ENCODE results near the gene TMPRSS12. TPM values are rescaled to one million over a fixed set of nuclear protein-coding genes. Genes with fewer than 3 reads are reported as not detected.

Gene TMPRSS12
- total and polyA plus RNA-seq, 2 experiments from 2014 or later: not detected

GRCh38 chr12:50933459-50934124 is 90.9 kb downstream of the TMPRSS12 start:
- in situ Hi-C loops (cut with MboI): no loop called here
- no peaks in the 10 kb centered on the region for H3K79me2 ChIP-seq (ENCODE audit: insufficient read depth)
- H3K27ac ChIP-seq: no peak overlapping the region
- no peak overlapping the region for H3K4me3 ChIP-seq
- no peaks in the 10 kb centered on the region for H3K36me3 ChIP-seq (ENCODE audit: low read depth)
- no peaks in the 10 kb centered on the region for H3K9me2 ChIP-seq (ENCODE audit: insufficient read depth)
- H3K27me3 ChIP-seq (replicated peaks; ENCODE audit: insufficient read depth): no peaks in the 10 kb centered on the region
- TF ChIP-seq EZH2phosphoT487 (IDR thresholded peaks at IDR 0.05; ENCODE audit: insufficient read depth, low read depth): no peak
- WGBS, 2 experiments (ENCODE audit: low coverage in 1 of 2, low lambda C conversion rate in 2 of 2, missing lambda C conversion rate in 2 of 2): 94 to 100% methylated on average over 2 of the region's 2 CpGs
- H3K9me3 ChIP-seq (ENCODE audit: low read depth): no peaks in the 10 kb centered on the region
- no peak overlapping the region for H3K9ac ChIP-seq
- H4K20me1 ChIP-seq (ENCODE audit: insufficient read depth): no peaks in the 10 kb centered on the region
- H3K4me1 ChIP-seq (ENCODE audit: insufficient read depth): peaks cover 15% of the 10 kb centered on the region
- H2AFZ ChIP-seq: no peak overlapping the region
- H3F3A ChIP-seq (ENCODE audit: insufficient read depth): peaks cover 13% of the 10 kb centered on the region; the same call in 1 of the 2 replicates
- H3K4me2 ChIP-seq (ENCODE audit: unreplicated experiment): no peak overlapping the region
- no peak for DNase-seq

DNA sequence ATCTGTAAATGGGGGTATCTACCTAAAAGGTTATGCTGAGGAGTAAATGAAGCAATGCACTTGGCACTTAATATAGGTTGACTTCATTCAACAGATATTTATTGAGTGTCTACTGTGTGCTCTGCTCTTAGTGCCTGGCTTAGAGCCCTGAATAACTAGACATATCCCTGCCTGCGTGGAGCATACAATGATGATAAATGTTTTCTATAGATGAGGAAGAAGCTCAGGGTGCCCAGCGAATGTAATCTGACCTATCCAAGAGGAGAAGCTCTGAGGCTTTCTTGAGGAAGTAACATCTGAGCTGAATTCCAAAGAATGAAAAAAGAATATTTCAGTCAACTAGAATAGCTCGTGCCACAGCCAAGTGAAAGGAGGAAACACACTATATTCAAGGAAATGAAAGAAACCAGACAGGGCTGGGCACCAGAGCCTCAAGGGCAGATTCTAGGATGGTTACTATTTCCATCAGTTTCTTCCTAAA is 91.7 kb downstream of the TMPRSS12 start:
- Histone ChIP-seq H3F3A (ENCODE audit: insufficient read depth) (peaks cover 13% of the 10 kb centered on the region; the same call in 1 of the 2 replicates), H3K4me1 (ENCODE audit: insufficient read depth) (peaks cover 15% of the 10 kb centered on the region), H3K4me3 (peak overlapping the region; percentile 29), H3K9ac (peak overlapping the region; percentile 31), H3K27me3 (replicated peaks; ENCODE audit: insufficient read depth) (no peaks in the 10 kb centered on the region), H3K27ac (0 out of 2 replicates have a peak overlapping the region, but pooled peaks have one; percentile 7), H3K4me2 (ENCODE audit: unreplicated experiment) (peak overlapping the region; percentile 79), H3K36me3 (ENCODE audit: low read depth) (no peaks in the 10 kb centered on the region), H3K9me3 (ENCODE audit: low read depth) (no peaks in the 10 kb centered on the region), H3K79me2 (ENCODE audit: insufficient read depth) (no peaks in the 10 kb centered on the region), H2AFZ (peak overlapping the region; percentile 59), H3K9me2 (ENCODE audit: insufficient read depth) (no peaks in the 10 kb centered on the region), H4K20me1 (ENCODE audit: insufficient read depth) (no peaks in the 10 kb centered on the region)
- in situ Hi-C loops (cut with MboI): no loop called here
- WGBS, 2 experiments (ENCODE audit: low coverage in 1 of 2, low lambda C conversion rate in 2 of 2, missing lambda C conversion rate in 2 of 2): 30 to 35% methylated on average over 3 of the region's 3 CpGs
- TF ChIP-seq EZH2phosphoT487 (IDR thresholded peaks at IDR 0.05; ENCODE audit: insufficient read depth, low read depth): no peak
- no peak for TF ChIP-seq EZH2 (IDR thresholded peaks at IDR 0.05; ENCODE audit: insufficient read depth, poor library complexity, severe bottlenecking)
- DNase-seq: peak; percentile 18

- peak; percentile 53 for DNase-seq
- H3K27me3 ChIP-seq (replicated peaks; ENCODE audit: insufficient read depth): no peaks in the 10 kb centered on the region
- no peaks in the 10 kb centered on the region for H3K36me3 ChIP-seq (ENCODE audit: low read depth)
- TF ChIP-seq EZH2phosphoT487 (IDR thresholded peaks at IDR 0.05; ENCODE audit: insufficient read depth, low read depth) (no peak), EZH2 (IDR thresholded peaks at IDR 0.05; ENCODE audit: insufficient read depth, poor library complexity, severe bottlenecking) (no peak)
- H3K9me2 ChIP-seq (ENCODE audit: insufficient read depth): no peaks in the 10 kb centered on the region
- H3K4me1 ChIP-seq (ENCODE audit: insufficient read depth): peaks cover 15% of the 10 kb centered on the region
- in situ Hi-C loops (cut with MboI): no loop called here
- H3K27ac ChIP-seq: peak overlapping the region; percentile 7; the same call in 1 of the 2 replicates
- H3F3A ChIP-seq (ENCODE audit: insufficient read depth): peaks cover 13% of the 10 kb centered on the region; the same call in 1 of the 2 replicates
- no peaks in the 10 kb centered on the region for H3K9me3 ChIP-seq (ENCODE audit: low read depth)
- H3K79me2 ChIP-seq (ENCODE audit: insufficient read depth): no peaks in the 10 kb centered on the region
- no peaks in the 10 kb centered on the region for H4K20me1 ChIP-seq (ENCODE audit: insufficient read depth)
- 14 to 15% methylated on average over 6 of the region's 6 CpGs for WGBS, 2 experiments (ENCODE audit: low coverage in 1 of 2, low lambda C conversion rate in 2 of 2, missing lambda C conversion rate in 2 of 2)
- H3K4me3 ChIP-seq: peak overlapping the region; percentile 29
- H3K9ac ChIP-seq: peak overlapping the region; percentile 31
- peak overlapping the region; percentile 59 for H2AFZ ChIP-seq
- H3K4me2 ChIP-seq (ENCODE audit: unreplicated experiment): peak overlapping the region; percentile 79
Measured at GRCh38 chr12:50934981-50935807, 92.5 kb downstream of the TMPRSS12 start.

DNA sequence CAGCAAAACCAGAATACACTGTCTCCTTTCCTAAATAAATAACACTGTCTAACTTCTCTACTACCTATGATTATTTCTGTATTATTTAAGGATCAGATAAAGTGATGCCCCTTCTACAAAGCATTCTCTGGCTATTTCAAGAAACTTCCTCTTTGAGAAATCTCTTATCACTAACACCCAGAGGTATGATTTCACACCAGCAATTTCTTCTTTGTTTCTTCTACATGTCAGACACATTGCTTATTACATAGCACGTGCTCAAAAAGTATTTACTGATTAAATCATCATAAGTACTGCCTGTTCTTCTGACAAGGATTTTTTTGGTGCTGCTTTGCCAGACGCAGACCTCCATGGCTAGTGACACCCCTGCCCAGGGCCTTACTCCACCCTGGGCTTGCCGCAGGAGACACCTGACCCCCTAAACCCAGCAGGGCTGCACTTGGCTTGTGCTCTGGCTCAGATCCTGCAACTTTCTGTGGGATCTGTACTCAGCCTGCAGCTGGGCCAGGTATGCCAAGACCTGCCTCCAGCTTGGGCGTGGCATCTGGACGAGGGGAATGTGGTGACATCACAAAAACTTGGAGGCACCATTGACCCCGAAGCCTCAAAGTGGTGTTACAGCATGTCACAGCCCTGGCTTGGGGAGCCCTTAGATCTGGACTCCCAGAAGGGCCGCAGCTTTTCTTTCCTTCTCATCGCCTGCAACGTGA is 94.2 kb downstream of the TMPRSS12 start:
- Histone ChIP-seq H3K4me1 (ENCODE audit: insufficient read depth) (peaks cover 15% of the 10 kb centered on the region), H3K27me3 (replicated peaks; ENCODE audit: insufficient read depth) (no peaks in the 10 kb centered on the region), H2AFZ (no peak overlapping the region), H3K9ac (no peak overlapping the region), H3K27ac (no peak overlapping the region), H3K36me3 (ENCODE audit: low read depth) (no peaks in the 10 kb centered on the region), H3K4me3 (no peak overlapping the region), H3K79me2 (ENCODE audit: insufficient read depth) (no peaks in the 10 kb centered on the region), H3K9me3 (ENCODE audit: low read depth) (no peaks in the 10 kb centered on the region), H3K9me2 (ENCODE audit: insufficient read depth) (no peaks in the 10 kb centered on the region), H4K20me1 (ENCODE audit: insufficient read depth) (no peaks in the 10 kb centered on the region), H3K4me2 (ENCODE audit: unreplicated experiment) (no peak overlapping the region), H3F3A (ENCODE audit: insufficient read depth) (peaks cover 13% of the 10 kb centered on the region; the same call in 1 of the 2 replicates)
- no peak for DNase-seq
- 81 to 83% methylated on average over 9 of the region's 9 CpGs for WGBS, 2 experiments (ENCODE audit: low coverage in 1 of 2, low lambda C conversion rate in 2 of 2, missing lambda C conversion rate in 2 of 2)
- in situ Hi-C loops (cut with MboI): no loop called here
- TF ChIP-seq EZH2phosphoT487 (IDR thresholded peaks at IDR 0.05; ENCODE audit: insufficient read depth, low read depth) (no peak), EZH2 (IDR thresholded peaks at IDR 0.05; ENCODE audit: insufficient read depth, poor library complexity, severe bottlenecking) (no peak)

Small RNAs within 50 kb of the gene (small RNA-seq; reads per million reads assigned to genes)
- gene AC013244.2 (ENCODE audit: low read depth, low replicate concordance) (not detected), gene RN7SL519P (ENCODE audit: low read depth, low replicate concordance) (not detected)

Other genes with a start within 250 kb of the TMPRSS12 start
- gene ATF1, start 78.8 kb upstream of the TMPRSS12 start, total RNA-seq (2014; rRNA removed; shearing (Covaris generic)): 21.1 and 24.0 TPM in 2 replicates
- gene ATF1, start 78.8 kb upstream of the TMPRSS12 start, polyA plus RNA-seq (2016; fragmentation: Nextera tagmentation; extraction: Ambion mirVana): 30.6 and 33.1 TPM in 2 replicates
- not detected in 2 replicates for gene HIGD1C, start 109.6 kb downstream of the TMPRSS12 start, total RNA-seq (2014; rRNA removed; shearing (Covaris generic))
- not detected in 2 replicates for gene HIGD1C, start 109.6 kb downstream of the TMPRSS12 start, polyA plus RNA-seq (2016; fragmentation: Nextera tagmentation; extraction: Ambion mirVana)
- 16.3 and 22.8 TPM in 2 replicates for gene SLC11A2, start 183.5 kb downstream of the TMPRSS12 start, total RNA-seq (2014; rRNA removed; shearing (Covaris generic))
- 18.2 and 18.7 TPM in 2 replicates for gene SLC11A2, start 183.5 kb downstream of the TMPRSS12 start, polyA plus RNA-seq (2016; fragmentation: Nextera tagmentation; extraction: Ambion mirVana)
- 29.8 and 67.5 TPM in 2 replicates for gene LETMD1, start 205.4 kb downstream of the TMPRSS12 start, total RNA-seq (2014; rRNA removed; shearing (Covaris generic))
- 14.5 and 16.3 TPM in 2 replicates for gene LETMD1, start 205.4 kb downstream of the TMPRSS12 start, polyA plus RNA-seq (2016; fragmentation: Nextera tagmentation; extraction: Ambion mirVana)
- gene CSRNP2, start 240.7 kb downstream of the TMPRSS12 start, total RNA-seq (2014; rRNA removed; shearing (Covaris generic)): 21.4 and 22.0 TPM in 2 replicates
- gene CSRNP2, start 240.7 kb downstream of the TMPRSS12 start, polyA plus RNA-seq (2016; fragmentation: Nextera tagmentation; extraction: Ambion mirVana): 13.7 and 15.1 TPM in 2 replicates

All from GM23248 (cell line).